Psoas muscle (tissue), 8 donors: Measurements from ENCODE around the gene CPT1B. TPM values are rescaled to one million over a fixed set of nuclear protein-coding genes. Genes with fewer than 3 reads are reported as not detected.
A peak's percentile ranks its signal among the peaks of the same experiment; 100 is the strongest.
"Not testable (repeated sequence)": the region's sequence is repeated elsewhere in the genome, so short reads cannot be mapped to it uniquely, and the experiment has no call there.

Experiments used
- ATAC-seq, 4 donors: fragments of 200-7000 bp; cut with Tn5 transposase; one replicate each; pipeline ENCODE4 v1.9.1; 2020; ENCODE audit warnings: moderate library complexity in 3 of 4, mild to moderate bottlenecking in 2 of 4
- DNase-seq, 2 donors: peaks; one replicate each; pipeline ENCODE4 v3.0.0-alpha.2; 2020
- H3K27ac ChIP-seq: fragments of 200-600 bp; one replicate; pipeline ENCODE4 v1.8.0; 2022
- H3K27me3 ChIP-seq, 3 donors: fragments of 200-600 bp in 1 of 3; one replicate each; pipeline versions ENCODE4 v1.6.1 to v1.8.0; 2013 to 2022; ENCODE audit warnings: low read length in 2 of 3, mild to moderate bottlenecking in 2 of 3, moderate library complexity in 1 of 3; ENCODE audit not compliant: insufficient read depth in 3 of 3
- H3K36me3 ChIP-seq, 2 donors: fragments of 200-600 bp in 1 of 2; one replicate each; pipeline versions ENCODE4 v1.6.1 to v1.8.0; 2013 to 2022; ENCODE audit warnings: low read depth in 1 of 2, mild to moderate bottlenecking in 1 of 2, moderate library complexity in 1 of 2; ENCODE audit not compliant: insufficient read depth in 1 of 2
- H3K4me1 ChIP-seq: fragments of 200-600 bp; one replicate; pipeline ENCODE4 v1.8.0; 2022
- H3K4me3 ChIP-seq: fragments of 200-600 bp; one replicate; pipeline ENCODE4 v1.8.0; 2022; ENCODE audit warnings: mild to moderate bottlenecking
- H3K9me3 ChIP-seq: fragments of 200-600 bp; one replicate; pipeline ENCODE4 v1.8.0; 2022
- whole genome bisulfite sequencing, 3 donors: extraction: QIAGEN DNeasy Blood & Tissue Kit; methylation state at CpG; one replicate each; pipeline versions ENCODE4 v1.1.6 to v1.1.7; 2013; 5-methylcytosine and 5-hydroxymethylcytosine counted together
- intact Hi-C, 2 donors: fragments of 100-400 bp; cut with DNase I; formaldehyde crosslinking; loops; one replicate each; pipeline versions ENCODE4 v1.11.0 to v1.14.2; 2022
- polyA plus RNA-seq, 3 donors: library from polyadenylated mRNA; stranded (reverse); fragments of 200-250 nt; gene quantifications; one replicate each; pipeline ENCODE4 v1.2.3, GENCODE V29; 2013
- total RNA-seq, 4 donors: library from RNA; stranded (reverse); fragmentation: NEBNext Ultra II Directional in 2 of 4; extraction: Animal tissue kit (Norgen Biotek cat#: 25700) in 2 of 4; gene quantifications; one replicate each; pipeline versions ENCODE4 v1.2.1 to v1.2.4, GENCODE V29; 2021 to 2023
- TF ChIP-seq, protein P1 (sequence below): fragments of 200-600 bp; IDR thresholded peaks from one replicate; pipeline ENCODE4 v1.8.0; 2022; ENCODE audit warnings: antibody characterized with exemption
- donor health status: healthy with polysubstance abuse.
- donor health status: DM: no; HTN: no; CAD: no; lungs with moderate emphysema.
- donor health status: Bipolar disorder and iron deficiency.
- donor health status: healthy.
- donor health status: DM: yes; HTN: yes; CAD: no.
- donor health status: DM: no; HTN: no; CAD: no.
- donor health status: DM: no; HTN: no; CAD: no.
- donor health status: DM: yes; HTN: yes; CAD: no.

The CPT1B gene
- total and polyA plus RNA-seq, 7 donors = 57.4 to 144 (median 87.6) TPM

DNA sequence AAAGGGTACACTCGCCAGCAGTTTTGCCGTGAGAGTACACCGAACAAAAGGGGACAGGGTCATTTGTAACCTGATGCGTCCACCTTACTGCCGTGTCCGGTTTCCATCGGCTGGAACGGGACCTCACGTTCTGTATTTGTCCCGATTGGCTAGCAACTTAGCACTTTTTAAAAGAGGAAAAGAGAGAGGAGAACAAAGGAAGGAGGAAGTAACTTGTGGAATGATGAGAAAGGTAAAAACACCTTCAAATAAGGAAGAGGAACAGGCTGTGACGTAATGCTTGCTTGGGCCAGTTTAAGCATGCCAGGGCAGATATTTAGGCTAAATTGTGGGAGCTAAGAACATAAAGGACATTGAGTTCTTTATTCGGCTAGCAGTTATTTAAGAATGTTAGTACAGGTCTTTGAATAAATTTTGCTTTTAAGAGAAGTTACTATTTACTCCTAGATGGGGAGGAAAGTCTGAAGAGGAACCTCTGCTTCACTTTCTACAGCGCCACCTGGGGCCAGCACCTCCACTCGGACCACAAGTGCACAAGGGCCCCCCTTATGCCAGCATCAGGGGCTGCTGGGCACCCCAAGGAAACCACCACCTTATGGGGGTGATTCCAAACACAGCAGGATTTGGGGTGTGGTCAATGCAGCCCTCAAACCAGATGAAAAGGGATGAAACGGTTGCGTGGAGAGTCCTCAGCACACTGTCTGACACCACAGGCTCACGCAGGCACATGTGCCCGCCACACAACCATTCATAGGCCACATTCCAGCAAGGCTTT is 43.9 kb upstream of the CPT1B start:
- intact Hi-C loops = loop anchor here (5.0 kb wide), 3 partner anchors 40 to 90 kb away; partner anchors contain the start of genes CHKB (in 1 of the 2), CPT1B (in 1 of the 2) and TYMP (in 1 of the 2)
- Histone ChIP-seq H3K27me3 (no peaks in the 10 kb centered on the region), H3K4me1 (peaks cover 30% of the 10 kb centered on the region), H3K9me3 (no peaks in the 10 kb centered on the region), H3K36me3 (peaks cover 0 to 17% of the 10 kb centered on the region in 2 donors), H3K4me3 (peak overlapping the region; percentile 19), H3K27ac (peak overlapping the region; percentile 48)
- TF ChIP-seq, protein P1, sequence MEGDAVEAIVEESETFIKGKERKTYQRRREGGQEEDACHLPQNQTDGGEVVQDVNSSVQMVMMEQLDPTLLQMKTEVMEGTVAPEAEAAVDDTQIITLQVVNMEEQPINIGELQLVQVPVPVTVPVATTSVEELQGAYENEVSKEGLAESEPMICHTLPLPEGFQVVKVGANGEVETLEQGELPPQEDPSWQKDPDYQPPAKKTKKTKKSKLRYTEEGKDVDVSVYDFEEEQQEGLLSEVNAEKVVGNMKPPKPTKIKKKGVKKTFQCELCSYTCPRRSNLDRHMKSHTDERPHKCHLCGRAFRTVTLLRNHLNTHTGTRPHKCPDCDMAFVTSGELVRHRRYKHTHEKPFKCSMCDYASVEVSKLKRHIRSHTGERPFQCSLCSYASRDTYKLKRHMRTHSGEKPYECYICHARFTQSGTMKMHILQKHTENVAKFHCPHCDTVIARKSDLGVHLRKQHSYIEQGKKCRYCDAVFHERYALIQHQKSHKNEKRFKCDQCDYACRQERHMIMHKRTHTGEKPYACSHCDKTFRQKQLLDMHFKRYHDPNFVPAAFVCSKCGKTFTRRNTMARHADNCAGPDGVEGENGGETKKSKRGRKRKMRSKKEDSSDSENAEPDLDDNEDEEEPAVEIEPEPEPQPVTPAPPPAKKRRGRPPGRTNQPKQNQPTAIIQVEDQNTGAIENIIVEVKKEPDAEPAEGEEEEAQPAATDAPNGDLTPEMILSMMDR = no peak
- DNase-seq (no peak), ATAC-seq (peak in 3 of 4 donors; percentile 6 to 10 (median 9))
- 14 to 15% (median 14%) methylated on average over 18 of the region's 18 CpGs for WGBS, 3 donors

DNA sequence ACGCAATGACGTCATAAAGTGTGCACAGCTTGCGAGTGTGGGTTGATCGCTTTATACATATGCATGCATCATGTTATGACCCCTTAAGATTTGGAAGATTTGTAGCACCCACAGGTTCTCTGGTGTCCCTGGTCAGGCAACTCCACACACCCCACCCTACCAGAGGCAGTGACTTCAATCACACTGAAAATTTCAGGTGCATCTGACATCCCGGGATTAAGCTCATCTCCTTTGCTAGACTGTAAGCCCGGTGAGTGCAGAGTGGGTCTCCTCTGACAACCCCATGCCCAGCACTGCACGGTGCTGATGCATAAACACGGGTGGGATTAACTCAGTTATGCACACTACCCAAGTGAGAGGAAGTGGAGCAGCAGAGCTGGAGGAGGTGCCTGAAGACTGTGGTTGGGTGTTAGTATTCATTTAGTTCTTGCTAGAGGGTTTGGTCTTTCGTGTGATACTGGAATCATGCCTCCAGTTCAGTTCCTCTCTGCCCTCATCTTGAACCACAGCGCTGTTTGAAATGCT is 43.2 kb upstream of the CPT1B start:
- no peak for DNase-seq

DNA sequence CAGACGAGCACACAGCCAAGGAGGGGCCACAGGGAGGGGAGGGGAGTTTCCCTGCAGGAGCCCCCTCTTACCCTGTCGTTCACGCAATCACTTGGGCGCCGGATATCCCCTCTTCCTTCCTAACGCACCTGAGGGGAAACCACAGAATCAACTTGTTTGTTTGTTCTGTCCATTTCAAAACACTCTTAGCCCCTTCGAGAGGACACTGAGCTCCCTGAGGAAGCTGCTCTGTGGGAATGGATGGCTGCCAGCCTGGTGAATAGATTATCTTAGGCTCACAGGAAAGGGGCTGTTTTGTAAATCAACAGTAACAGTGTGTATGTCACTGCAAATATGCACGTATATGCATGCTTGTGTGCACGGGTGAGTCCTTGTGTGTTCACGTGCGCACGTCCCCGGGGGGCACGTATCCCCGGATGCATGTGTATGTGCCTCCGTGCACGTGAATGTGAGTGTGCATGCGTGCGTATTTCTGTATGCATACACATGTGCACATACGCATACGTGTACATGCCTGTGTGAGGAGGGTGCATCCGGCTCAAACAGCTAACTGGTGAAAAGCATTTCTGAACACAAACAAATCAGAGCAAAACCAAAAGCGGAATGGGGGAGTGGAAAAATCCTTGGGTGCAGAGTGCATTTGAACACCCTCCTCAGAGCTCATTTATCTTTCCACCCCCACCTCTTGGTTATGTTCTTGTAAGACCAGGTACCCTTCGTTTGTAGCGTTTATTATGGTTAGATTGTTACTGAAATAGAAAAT is 42.5 kb upstream of the CPT1B start:
- 16 to 25% (median 19%) methylated on average over 24 to 25 of the region's 25 CpGs for WGBS, 3 donors

More for the DNA sequence above, 43.2 kb upstream of the CPT1B start:
- peaks cover 27% of the 10 kb centered on the region for H3K4me1 ChIP-seq
- TF ChIP-seq, protein P1 = no peak
- peak overlapping the region; percentile 48 for H3K27ac ChIP-seq
- H3K27me3 ChIP-seq = no peaks in the 10 kb centered on the region
- H3K9me3 ChIP-seq = no peaks in the 10 kb centered on the region
- intact Hi-C loops = loop anchor here (5.0 kb wide), 3 partner anchors 39 to 89 kb away; partner anchors contain the start of genes CHKB (in 1 of the 2), CPT1B (in 1 of the 2) and TYMP (in 1 of the 2)
- ATAC-seq = peak in 2 of 4 donors; percentile 31 to 32
- peak overlapping the region; percentile 19 for H3K4me3 ChIP-seq
- 18 to 32% (median 22%) methylated on average over 10 of the region's 10 CpGs for WGBS, 3 donors
- peaks cover 0 to 17% of the 10 kb centered on the region in 2 donors for H3K36me3 ChIP-seq

DNA sequence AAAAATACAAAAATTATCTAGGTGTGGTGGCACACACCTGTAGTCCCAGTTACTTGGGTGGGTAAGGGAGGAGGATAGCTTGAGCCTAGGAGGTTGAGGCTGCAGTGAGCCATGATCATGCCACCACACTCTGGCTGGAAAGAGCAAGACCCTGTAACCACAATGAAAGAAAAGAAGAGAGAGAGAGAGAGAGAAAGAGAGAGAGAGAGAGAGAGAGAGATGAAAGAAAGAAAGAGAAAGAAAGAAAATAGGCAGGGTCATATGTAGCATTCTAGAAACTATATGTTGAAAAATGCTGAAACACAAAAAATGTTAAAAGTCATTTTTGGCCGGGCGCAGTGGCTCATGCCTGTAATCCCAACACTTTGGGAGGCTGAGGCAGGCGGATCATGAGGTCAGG is 36.1 kb upstream of the CPT1B start:
- H3K36me3 ChIP-seq, H3K27ac ChIP-seq, H3K9me3 ChIP-seq, H3K4me3 ChIP-seq, H3K4me1 ChIP-seq, intact Hi-C loops, DNase-seq, ATAC-seq: not testable (repeated sequence)
- WGBS, 3 donors = 67 to 97% (median 78%) methylated on average over 3 of the region's 3 CpGs
- peaks cover 0 to 11% (median 3%) of the 10 kb centered on the region in 3 donors for H3K27me3 ChIP-seq

More for the DNA sequence above, 42.5 kb upstream of the CPT1B start:
- peak; percentile 71 to 87 (median 76) for ATAC-seq
- peak overlapping the region; percentile 48 for H3K27ac ChIP-seq
- intact Hi-C loops = loop anchor here (5.0 kb wide), 3 partner anchors 38 to 88 kb away; partner anchors contain the start of genes CHKB (in 1 of the 2), CPT1B (in 1 of the 2) and TYMP (in 1 of the 2)
- DNase-seq = peak; percentile 78 to 88
- peak overlapping the region; percentile 56 for H3K4me3 ChIP-seq
- H3K9me3 ChIP-seq = no peaks in the 10 kb centered on the region
- TF ChIP-seq, protein P1 = no peak
- peaks cover 27% of the 10 kb centered on the region for H3K4me1 ChIP-seq
- peaks cover 0 to 11% of the 10 kb centered on the region in 2 donors for H3K36me3 ChIP-seq
- H3K27me3 ChIP-seq = no peaks in the 10 kb centered on the region
